Body of pancreas (tissue), 4 donors: ENCODE results near the gene MMS22L. TPM values are rescaled to one million over a fixed set of nuclear protein-coding genes. Genes with fewer than 3 reads are reported as not detected.

ENCODE experiments used
- ATAC-seq: fragments of 150-250 bp; one replicate; pipeline ENCODE4 v1.9.1; 2016
- DNase-seq, 4 donors: peaks; one replicate each; pipeline ENCODE4 v3.0.0-alpha.2; 2019
- H3K27ac ChIP-seq, 4 donors: fragments of 200-600 bp; sonication (generic); 1 replicate in 3 of 4; 2 replicates in 1 of 4; pipeline versions ENCODE4 v1.5.1 to v1.6.1; 2016 to 2019; ENCODE audit warnings: mild to moderate bottlenecking in 1 of 4, mixed read lengths in 1 of 4, moderate library complexity in 1 of 4
- H3K27me3 ChIP-seq, 2 donors: fragments of 200-600 bp; sonication (generic); one replicate each; pipeline ENCODE4 v1.6.0; 2016; ENCODE audit warnings: mild to moderate bottlenecking in 1 of 2
- H3K36me3 ChIP-seq, 2 donors: fragments of 200-600 bp; sonication (generic); replicated peaks in 1 of 2; 2 replicates each; pipeline ENCODE4 v1.5.1; 2016; ENCODE audit warnings: low read depth in 2 of 2; ENCODE audit not compliant: insufficient read depth in 1 of 2
- H3K4me1 ChIP-seq: fragments of 200-600 bp; sonication (generic); one replicate; pipeline ENCODE4 v1.6.0; 2016
- H3K4me3 ChIP-seq, 2 donors: fragments of 200-600 bp; sonication (generic); 1 replicate in 1 of 2; 2 replicates in 1 of 2; pipeline ENCODE4 v1.5.1; 2016 to 2019
- H3K9me3 ChIP-seq, 3 donors: fragments of 200-600 bp; sonication (generic); 1 replicate in 2 of 3; 2 replicates in 1 of 3; pipeline ENCODE4 v1.5.1; 2016
- CTCF ChIP-seq, 7 experiments: fragments of 450-650 bp in 4 of 7; fragments of 200-600 bp in 3 of 7; sonication (generic) in 3 of 7; IDR thresholded peaks; one replicate each; pipeline ENCODE4 v1.5.1; 2016 to 2019; ENCODE audit warnings: antibody characterized with exemption in 7 of 7
- POLR2A ChIP-seq, 3 donors: fragments of 450-650 bp; IDR thresholded peaks; one replicate each; pipeline ENCODE4 v1.6.1; 2016; ENCODE audit warnings: antibody characterized with exemption in 3 of 3, mild to moderate bottlenecking in 2 of 3
- WGBS, 2 donors: methylation state at CpG; one replicate each; pipeline ENCODE4 v1.1.5; 2017; 5-methylcytosine and 5-hydroxymethylcytosine counted together
- intact Hi-C: fragments of 100-400 bp; cut with DNase I; formaldehyde crosslinking; loops from one replicate; pipeline ENCODE4 v1.15.1; 2023
- total RNA-seq, 2 donors: library from RNA; depleted of rRNA; stranded (reverse); fragments of >200 nt; gene quantifications; one replicate each; pipeline ENCODE4 v1.1.0, GENCODE V29; 2016

The MMS22L gene
- total RNA-seq, 2 donors from 2014 or later, result 7.3 to 8.3 TPM

GRCh38 chr6:97218912-97219311 lies 64.1 kb downstream of the MMS22L start:
- H3K9me3 ChIP-seq, result no peaks in the 10 kb centered on the region
- no peaks in the 10 kb centered on the region for H3K27me3 ChIP-seq
- H3K4me3 ChIP-seq, result no peak overlapping the region
- no peaks in the 10 kb centered on the region for H3K36me3 ChIP-seq
- 80 to 83% methylated on average over 4 of the region's 4 CpGs for WGBS, 2 donors
- DNase-seq, result no peak
- intact Hi-C loops, result no loop called here
- no peak overlapping the region for H3K27ac ChIP-seq
- ATAC-seq, result no peak
- TF ChIP-seq POLR2A (IDR thresholded peaks at IDR 0.05), result no peak
- TF ChIP-seq CTCF (IDR thresholded peaks at IDR 0.05), result no peak
- H3K4me1 ChIP-seq, result no peaks in the 10 kb centered on the region

GRCh38 chr6:97215157-97215769 lies 67.8 kb downstream of the MMS22L start:
- H3K4me1 ChIP-seq, result no peaks in the 10 kb centered on the region
- intact Hi-C loops, result no loop called here
- H3K27me3 ChIP-seq, result no peaks in the 10 kb centered on the region
- no peak overlapping the region for H3K27ac ChIP-seq
- H3K4me3 ChIP-seq, result no peak overlapping the region
- no peak for TF ChIP-seq POLR2A (IDR thresholded peaks at IDR 0.05)
- peak in 5 of 7 experiments; percentile 23 to 34 (median 27) for TF ChIP-seq CTCF (IDR thresholded peaks at IDR 0.05)
- DNase-seq, result peak in 3 of 4 donors; percentile 33 to 46 (median 41)
- WGBS, 2 donors, result 70 to 72% methylated on average over 6 of the region's 6 CpGs
- no peaks in the 10 kb centered on the region for H3K9me3 ChIP-seq
- H3K36me3 ChIP-seq, result no peaks in the 10 kb centered on the region
- ATAC-seq, result peak; percentile 33

GRCh38 chr6:97214671-97215070 lies 68.3 kb downstream of the MMS22L start:
- Histone ChIP-seq H3K4me3 (no peak overlapping the region), H3K27ac (no peak overlapping the region), H3K27me3 (no peaks in the 10 kb centered on the region), H3K9me3 (no peaks in the 10 kb centered on the region), H3K4me1 (no peaks in the 10 kb centered on the region), H3K36me3 (no peaks in the 10 kb centered on the region)
- ATAC-seq (no peak), DNase-seq (no peak)
- 19 to 22% methylated on average over 2 of the region's 2 CpGs for WGBS, 2 donors
- intact Hi-C loops, result no loop called here
- TF ChIP-seq CTCF (IDR thresholded peaks at IDR 0.05) (no peak), POLR2A (IDR thresholded peaks at IDR 0.05) (no peak)

- ATAC-seq (no peak), DNase-seq (no peak)
- Histone ChIP-seq H3K4me3 (no peak overlapping the region), H3K27me3 (no peaks in the 10 kb centered on the region), H3K9me3 (no peaks in the 10 kb centered on the region), H3K27ac (no peak overlapping the region), H3K36me3 (no peaks in the 10 kb centered on the region), H3K4me1 (no peaks in the 10 kb centered on the region)
- TF ChIP-seq POLR2A (IDR thresholded peaks at IDR 0.05) (no peak), CTCF (IDR thresholded peaks at IDR 0.05) (no peak)
- intact Hi-C loops, result no loop called here
These were observed 75.6 kb downstream of the MMS22L start for GRCh38 chr6:97207383-97207782.

GRCh38 chr6:97205966-97206365 lies 77.0 kb downstream of the MMS22L start:
- H3K27ac ChIP-seq, result no peak overlapping the region
- H3K36me3 ChIP-seq, result no peaks in the 10 kb centered on the region
- intact Hi-C loops, result no loop called here
- TF ChIP-seq POLR2A (IDR thresholded peaks at IDR 0.05) (no peak), CTCF (IDR thresholded peaks at IDR 0.05) (no peak)
- H3K9me3 ChIP-seq, result no peaks in the 10 kb centered on the region
- H3K4me3 ChIP-seq, result no peak overlapping the region
- DNase-seq (no peak), ATAC-seq (no peak)
- H3K4me1 ChIP-seq, result no peaks in the 10 kb centered on the region
- no peaks in the 10 kb centered on the region for H3K27me3 ChIP-seq
